Spleen (tissue), 7 donors: Measurements from ENCODE around the gene CIP2A.

Experiments used
- POLR2A ChIP-seq, 3 donors: fragments of 450-650 bp; IDR thresholded peaks; one replicate each; pipeline ENCODE4 v1.5.1; 2017; ENCODE audit warnings: antibody characterized with exemption in 3 of 3, mild to moderate bottlenecking in 1 of 3
- TF ChIP-seq, protein P1 (sequence below), 11 experiments: fragments of 200-600 bp in 7 of 11; fragments of 450-650 bp in 4 of 11; sonication (generic) in 4 of 11; IDR thresholded peaks in 8 of 11; conservative IDR thresholded peaks in 3 of 11; 1 replicate in 7 of 11; 2 replicates in 4 of 11; pipeline versions ENCODE4 v1.4.0 to v1.8.0; 2016 to 2021; ENCODE audit warnings: antibody characterized with exemption in 11 of 11, inconsistent platforms in 4 of 11, mild to moderate bottlenecking in 1 of 11
- donor health status: DM: no; HTN: no; CAD: no; lungs with moderate emphysema.
- donor health status: DM: no; HTN: no; CAD: no.
- donor health status: DM: no; HTN: no; CAD: no.

DNA sequence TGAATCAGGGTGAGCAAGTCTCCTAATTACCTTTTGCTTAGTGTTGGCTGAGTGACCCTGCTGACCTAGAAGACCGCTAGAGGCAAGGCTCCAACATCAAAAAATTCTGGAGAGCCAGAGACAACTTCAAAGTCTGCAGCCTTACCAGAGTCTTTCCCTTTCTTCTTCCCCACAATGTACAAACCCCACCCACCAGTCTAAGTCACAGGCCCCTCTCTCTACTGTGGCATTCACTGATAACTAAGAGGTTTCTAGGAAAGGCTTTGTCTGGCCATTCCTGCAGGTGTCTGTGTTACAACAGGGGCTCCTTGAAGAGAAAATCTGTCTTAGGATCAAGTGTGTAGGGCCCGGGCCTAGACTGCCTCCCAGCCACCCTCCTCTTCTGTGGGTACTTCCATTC is 79.4 kb downstream of the CIP2A start:
- TF ChIP-seq POLR2A (IDR thresholded peaks at IDR 0.05), result no peak
- TF ChIP-seq, protein P1, sequence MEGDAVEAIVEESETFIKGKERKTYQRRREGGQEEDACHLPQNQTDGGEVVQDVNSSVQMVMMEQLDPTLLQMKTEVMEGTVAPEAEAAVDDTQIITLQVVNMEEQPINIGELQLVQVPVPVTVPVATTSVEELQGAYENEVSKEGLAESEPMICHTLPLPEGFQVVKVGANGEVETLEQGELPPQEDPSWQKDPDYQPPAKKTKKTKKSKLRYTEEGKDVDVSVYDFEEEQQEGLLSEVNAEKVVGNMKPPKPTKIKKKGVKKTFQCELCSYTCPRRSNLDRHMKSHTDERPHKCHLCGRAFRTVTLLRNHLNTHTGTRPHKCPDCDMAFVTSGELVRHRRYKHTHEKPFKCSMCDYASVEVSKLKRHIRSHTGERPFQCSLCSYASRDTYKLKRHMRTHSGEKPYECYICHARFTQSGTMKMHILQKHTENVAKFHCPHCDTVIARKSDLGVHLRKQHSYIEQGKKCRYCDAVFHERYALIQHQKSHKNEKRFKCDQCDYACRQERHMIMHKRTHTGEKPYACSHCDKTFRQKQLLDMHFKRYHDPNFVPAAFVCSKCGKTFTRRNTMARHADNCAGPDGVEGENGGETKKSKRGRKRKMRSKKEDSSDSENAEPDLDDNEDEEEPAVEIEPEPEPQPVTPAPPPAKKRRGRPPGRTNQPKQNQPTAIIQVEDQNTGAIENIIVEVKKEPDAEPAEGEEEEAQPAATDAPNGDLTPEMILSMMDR (IDR thresholded peaks at IDR 0.05 in 8 of 11, conservative IDR thresholded peaks at IDR 0.05 in 3 of 11), result no peak
